ENCODE measurements around the gene B4GALT2. TPM values are rescaled to one million over a fixed set of nuclear protein-coding genes. Genes with fewer than 3 reads are reported as not detected.

The B4GALT2 gene
- total and polyA plus RNA-seq, 2 donors (not counting 3 experiments of a cell fraction or from before 2014, with no cell fraction given), result 80.0 to 103 TPM

DNA sequence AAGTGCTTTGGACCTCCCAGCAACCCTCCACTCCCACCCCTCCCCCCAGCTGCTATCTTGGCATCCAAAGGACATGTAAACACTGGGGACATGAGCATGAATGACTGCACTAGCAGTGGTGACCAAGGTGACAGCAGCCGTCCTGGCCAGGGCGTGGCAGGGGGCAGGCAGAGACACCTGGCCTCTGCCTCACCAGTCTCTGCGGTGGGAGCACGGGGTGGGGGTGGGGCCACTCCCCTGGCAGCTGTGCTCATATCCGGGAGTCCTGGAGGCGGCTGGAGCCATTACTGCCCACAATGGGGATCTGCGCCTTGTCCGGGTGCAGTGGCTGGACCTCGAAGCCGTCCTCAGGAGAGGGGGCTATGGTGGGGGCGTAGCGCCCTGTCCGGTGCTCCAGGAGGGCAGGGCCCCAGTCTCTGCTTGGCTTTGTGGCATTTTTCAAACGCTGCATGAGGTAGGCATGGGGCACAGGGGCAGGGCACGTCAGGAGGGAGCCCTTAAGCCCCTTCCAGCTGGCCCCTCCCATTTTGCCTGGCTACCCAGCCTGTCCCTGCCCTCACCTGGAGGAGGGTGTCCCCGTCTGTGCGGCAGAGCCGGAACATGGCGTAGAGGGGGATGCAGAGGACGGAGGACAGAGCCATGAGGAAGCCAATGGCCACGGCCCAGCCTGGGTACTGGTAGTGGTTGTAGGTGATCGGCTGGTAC, 18.4 kb downstream of the B4GALT2 start:
- ChIA-PET POLR2A (no interaction called here), CTCF (no interaction called here)
- FAIRE-seq (no peak), DNase-seq (ENCODE audit: low read depth, low spot score) (no peak)
- Histone ChIP-seq H3K9ac (replicated peaks; ENCODE audit: extremely low read depth, insufficient read depth, low read length) (no peak overlapping the region), H3K27me3 (ENCODE audit: control insufficient read depth in 2 of 2, insufficient read depth in 2 of 2, low read length in 2 of 2) (no peaks in the 10 kb centered on the region), H3K4me2 (ENCODE audit: insufficient read depth, low read length) (no peak overlapping the region), H3K27ac (ENCODE audit: insufficient read depth, low read depth, low read length) (no peak overlapping the region), H2AFZ (ENCODE audit: low read depth, low read length) (no peak overlapping the region), H4K20me1 (replicated peaks; ENCODE audit: control insufficient read depth, extremely low read depth, insufficient read depth, low read length) (no peaks in the 10 kb centered on the region), H3K9me3 (replicated peaks; ENCODE audit: control insufficient read depth, insufficient read depth, low read length) (no peaks in the 10 kb centered on the region), H3K36me3 (ENCODE audit: control insufficient read depth in 2 of 2, extremely low read depth in 1 of 2, insufficient read depth in 2 of 2, low read length in 2 of 2) (no peaks in the 10 kb centered on the region), H3K79me2 (ENCODE audit: control insufficient read depth, insufficient read depth, low read length) (no peaks in the 10 kb centered on the region), H3K4me3 (replicated peaks in 1 of 3; ENCODE audit: insufficient read depth in 1 of 3, low read depth in 1 of 3, low read length in 3 of 3) (no peak overlapping the region), H3K4me1 (ENCODE audit: control insufficient read depth, extremely low read depth, insufficient read depth, low read length) (peaks cover under 1% of the 10 kb centered on the region), H3K9me1 (replicated peaks; ENCODE audit: control insufficient read depth, extremely low read depth, insufficient read depth, low read length) (no peaks in the 10 kb centered on the region)
- intact Hi-C loops (cut with micrococcal nuclease) (no loop called here), dilution Hi-C loops (cut with MboI; ENCODE audit: extremely low pct_ligation_motif_present, low sequenced_read_pairs) (no loop called here)
- BruUV-seq (replicated peaks), result no TSS peak
- no peak for TF ChIP-seq EZH2 (IDR thresholded peaks at IDR 0.05; ENCODE audit: borderline replicate concordance, low read depth, low read length, severe bottlenecking)
- no peak for TF ChIP-seq CTCF (IDR thresholded peaks at IDR 0.05; ENCODE audit: extremely low read depth in 1 of 2, insufficient read depth in 1 of 2, low read depth in 1 of 2, low read length in 2 of 2)
- TF ChIP-seq, protein P1, sequence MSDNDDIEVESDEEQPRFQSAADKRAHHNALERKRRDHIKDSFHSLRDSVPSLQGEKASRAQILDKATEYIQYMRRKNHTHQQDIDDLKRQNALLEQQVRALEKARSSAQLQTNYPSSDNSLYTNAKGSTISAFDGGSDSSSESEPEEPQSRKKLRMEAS (IDR thresholded peaks at IDR 0.05; ENCODE audit: insufficient read depth, insufficient read length), result no peak
- TF ChIP-seq POLR2AphosphoS5 (IDR thresholded peaks at IDR 0.05; ENCODE audit: insufficient read depth, low read depth, low read length), result no peak
- TF ChIP-seq JUN (IDR thresholded peaks at IDR 0.05; ENCODE audit: borderline replicate concordance, insufficient read depth, insufficient read length, low read depth), result no peak
- TF ChIP-seq POLR2A (IDR thresholded peaks at IDR 0.05; ENCODE audit: low read depth, low read length), result no peak
- TF ChIP-seq MYC (IDR thresholded peaks at IDR 0.05; ENCODE audit: low read depth, low read length), result no peak
- TF ChIP-seq FOS (IDR thresholded peaks at IDR 0.05; ENCODE audit: borderline replicate concordance, insufficient read depth, low read length), result no peak
- TF ChIP-seq GATA2 (IDR thresholded peaks at IDR 0.05; ENCODE audit: insufficient read depth, insufficient read length, low read depth, low read length), result no peak

Measured in endothelial cell of umbilical vein (primary cell).